Measurements from ENCODE around the gene MGRN1.

GRCh38 chr16:4597174-4597573 lies 27.5 kb upstream of the MGRN1 start:
- no peak for TF ChIP-seq POLR2A (IDR thresholded peaks at IDR 0.05)
- TF ChIP-seq CTCF (IDR thresholded peaks at IDR 0.05) = no peak
